Measurements from ENCODE around the gene DCANP1.

GRCh38 chr5:135446615-135447014, 533 bp downstream of the DCANP1 start:
- TF ChIP-seq CTCF (IDR thresholded peaks at IDR 0.05) (no peak), EZH2 (IDR thresholded peaks at IDR 0.05; ENCODE audit: borderline replicate concordance, insufficient read depth, low read depth, low read length, poor library complexity, severe bottlenecking) (no peak)

Data from B cell (primary cell).